HG02943 (cell line): Measurements from ENCODE around the gene DNAJC10.
"Not testable (repeated sequence)": the region's sequence is repeated elsewhere in the genome, so short reads cannot be mapped to it uniquely, and the experiment has no call there.

Experiments used
- ATAC-seq: cut with Tn5 transposase; IDR thresholded peaks from one replicate; pipeline ENCODE4 v1.9.1; 2021; ENCODE audit warnings: mild to moderate bottlenecking, low read depth, moderate library complexity; ENCODE audit not compliant: unreplicated experiment

Gene DNAJC10, protein sequence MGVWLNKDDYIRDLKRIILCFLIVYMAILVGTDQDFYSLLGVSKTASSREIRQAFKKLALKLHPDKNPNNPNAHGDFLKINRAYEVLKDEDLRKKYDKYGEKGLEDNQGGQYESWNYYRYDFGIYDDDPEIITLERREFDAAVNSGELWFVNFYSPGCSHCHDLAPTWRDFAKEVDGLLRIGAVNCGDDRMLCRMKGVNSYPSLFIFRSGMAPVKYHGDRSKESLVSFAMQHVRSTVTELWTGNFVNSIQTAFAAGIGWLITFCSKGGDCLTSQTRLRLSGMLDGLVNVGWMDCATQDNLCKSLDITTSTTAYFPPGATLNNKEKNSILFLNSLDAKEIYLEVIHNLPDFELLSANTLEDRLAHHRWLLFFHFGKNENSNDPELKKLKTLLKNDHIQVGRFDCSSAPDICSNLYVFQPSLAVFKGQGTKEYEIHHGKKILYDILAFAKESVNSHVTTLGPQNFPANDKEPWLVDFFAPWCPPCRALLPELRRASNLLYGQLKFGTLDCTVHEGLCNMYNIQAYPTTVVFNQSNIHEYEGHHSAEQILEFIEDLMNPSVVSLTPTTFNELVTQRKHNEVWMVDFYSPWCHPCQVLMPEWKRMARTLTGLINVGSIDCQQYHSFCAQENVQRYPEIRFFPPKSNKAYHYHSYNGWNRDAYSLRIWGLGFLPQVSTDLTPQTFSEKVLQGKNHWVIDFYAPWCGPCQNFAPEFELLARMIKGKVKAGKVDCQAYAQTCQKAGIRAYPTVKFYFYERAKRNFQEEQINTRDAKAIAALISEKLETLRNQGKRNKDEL

DNA sequence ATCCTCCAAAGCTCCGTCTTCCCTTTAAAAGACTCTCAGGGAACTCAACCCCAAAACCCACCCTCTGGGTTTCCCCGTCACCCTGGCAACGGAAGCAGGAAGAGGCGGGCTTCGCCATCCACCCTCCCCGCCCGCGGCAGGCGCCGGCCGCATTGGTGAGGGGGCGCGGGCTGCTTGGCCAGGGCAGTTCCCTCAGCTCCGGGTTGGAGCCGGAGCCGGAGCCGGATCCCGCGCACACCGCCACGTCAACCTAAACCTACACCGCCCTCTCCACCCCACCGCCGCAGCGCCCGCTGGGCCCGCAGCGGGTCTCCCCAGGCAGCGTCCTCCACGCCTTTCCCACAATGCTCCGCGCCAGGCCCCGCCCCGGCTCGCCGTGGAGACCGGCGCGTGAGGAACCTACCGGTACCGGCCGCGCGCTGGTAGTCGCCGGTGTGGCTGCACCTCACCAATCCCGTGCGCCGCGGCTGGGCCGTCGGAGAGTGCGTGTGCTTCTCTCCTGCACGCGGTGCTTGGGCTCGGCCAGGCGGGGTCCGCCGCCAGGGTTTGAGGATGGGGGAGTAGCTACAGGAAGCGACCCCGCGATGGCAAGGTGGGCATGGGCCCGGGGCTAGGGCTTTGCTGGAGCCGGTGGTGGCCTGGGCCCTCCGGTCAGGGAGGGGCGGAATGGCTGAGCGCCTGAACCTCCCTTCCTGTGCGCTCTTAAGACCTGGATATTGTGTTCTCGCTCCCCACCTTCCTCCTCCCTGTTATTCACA, at the start of gene DNAJC10:
Gene DNAJC10, plus strand, starts transcription at position 366 of the 758 bp plus-strand sequence. CDS start 1,830 bp downstream, outside the sequence.
- ATAC-seq, result peak; percentile 84

DNA sequence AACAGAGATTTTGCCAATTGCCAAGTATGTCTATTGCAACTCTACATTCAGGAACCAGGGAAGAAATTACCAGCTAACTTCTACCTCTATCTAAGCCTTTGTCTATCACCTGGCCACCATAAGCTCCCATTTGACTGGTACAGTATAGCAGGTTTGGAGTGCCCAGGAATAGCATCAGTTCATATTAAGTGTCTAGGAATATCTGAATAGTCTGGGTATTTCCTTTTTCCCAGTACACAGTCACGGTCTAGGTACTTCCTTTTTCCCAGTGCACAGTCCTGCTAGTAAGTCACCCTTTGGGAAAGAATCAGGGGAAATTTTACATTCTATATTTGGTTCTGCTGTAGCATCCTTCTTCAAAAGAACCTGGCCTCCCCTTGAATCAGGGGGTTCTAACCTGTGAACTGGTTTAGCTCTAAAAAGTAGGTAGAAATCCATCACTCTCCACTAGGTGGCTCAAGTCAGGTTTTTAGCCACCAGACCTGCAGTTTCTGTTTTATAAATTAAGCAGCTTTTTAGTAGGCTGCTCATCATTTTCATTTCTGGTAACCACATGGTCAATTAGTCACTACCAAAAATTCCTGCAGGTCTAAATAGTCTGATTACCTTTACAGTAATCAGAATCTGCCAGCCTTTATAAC, 49.3 kb upstream of the DNAJC10 start:
- peak; percentile 74 for ATAC-seq

DNA sequence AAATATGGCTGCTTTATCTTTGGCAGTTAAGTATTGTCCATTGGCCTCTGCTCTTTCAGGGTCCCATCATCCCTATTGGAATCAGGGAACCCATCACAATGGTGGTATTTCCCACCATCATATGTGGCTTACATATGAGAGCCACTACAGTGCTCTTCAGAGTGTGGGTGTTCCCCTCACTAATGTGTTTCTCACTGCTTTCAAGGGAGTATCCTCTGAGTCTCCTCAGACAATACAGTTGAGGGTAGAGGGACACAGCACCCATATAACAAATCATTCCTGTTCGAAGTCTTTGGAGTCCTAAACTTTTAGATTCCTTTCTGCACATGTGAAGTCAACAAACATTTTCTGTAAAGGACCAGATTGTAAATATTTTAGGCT, 48.8 kb upstream of the DNAJC10 start:
- ATAC-seq, result peak; percentile 2

DNA sequence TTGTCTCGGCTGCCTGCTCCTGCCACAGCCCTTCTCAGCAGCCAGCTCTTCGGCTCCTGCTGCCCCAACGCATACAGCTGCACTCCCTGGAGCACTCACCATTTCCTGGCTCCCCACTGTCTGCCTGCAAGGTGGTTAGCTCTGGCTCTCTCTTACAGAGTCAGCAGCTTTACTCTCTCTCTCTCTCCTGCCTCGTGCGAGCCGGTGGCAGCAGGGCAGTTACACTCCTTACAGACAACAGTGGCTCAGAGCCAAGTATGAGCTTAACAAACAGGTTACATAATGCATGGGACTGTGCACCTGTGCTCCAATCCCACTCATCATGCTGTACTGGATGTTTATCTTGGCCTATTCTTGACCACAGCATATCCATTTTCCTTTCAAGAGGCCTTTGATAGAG, 47.4 kb upstream of the DNAJC10 start:
- ATAC-seq, result no peak

DNA sequence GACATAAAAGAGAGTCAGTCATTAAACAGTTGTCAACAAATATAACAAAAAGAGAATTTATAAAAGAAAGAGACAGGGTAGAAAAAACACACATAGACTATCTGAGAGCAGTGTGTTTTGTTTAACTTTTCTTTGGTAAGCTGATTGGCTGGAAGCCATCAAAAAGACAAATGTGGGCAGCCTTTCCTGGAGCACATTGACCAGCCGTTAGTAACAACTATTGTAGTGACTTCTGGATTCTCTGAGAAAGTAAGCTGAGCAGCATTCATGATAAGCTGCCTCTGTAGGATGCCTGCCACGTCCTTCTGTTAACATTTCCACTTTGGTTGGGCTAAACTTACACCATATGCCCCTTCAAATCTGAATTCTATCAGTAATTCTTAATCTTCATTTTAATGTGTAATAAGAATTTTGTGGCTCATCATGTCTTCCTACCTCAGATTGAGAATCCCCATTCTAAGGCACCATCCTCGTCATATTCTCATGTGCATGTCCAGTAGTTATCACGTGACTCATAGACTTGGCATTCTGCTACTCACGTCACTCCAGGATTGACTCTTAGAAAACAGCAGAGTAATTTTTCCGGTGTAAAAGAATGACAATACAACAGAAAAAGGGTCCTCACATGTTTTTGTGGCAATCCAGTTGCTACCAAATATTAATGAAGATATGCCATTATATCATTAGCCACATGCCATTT, 43.4 kb upstream of the DNAJC10 start:
- no peak for ATAC-seq

DNA sequence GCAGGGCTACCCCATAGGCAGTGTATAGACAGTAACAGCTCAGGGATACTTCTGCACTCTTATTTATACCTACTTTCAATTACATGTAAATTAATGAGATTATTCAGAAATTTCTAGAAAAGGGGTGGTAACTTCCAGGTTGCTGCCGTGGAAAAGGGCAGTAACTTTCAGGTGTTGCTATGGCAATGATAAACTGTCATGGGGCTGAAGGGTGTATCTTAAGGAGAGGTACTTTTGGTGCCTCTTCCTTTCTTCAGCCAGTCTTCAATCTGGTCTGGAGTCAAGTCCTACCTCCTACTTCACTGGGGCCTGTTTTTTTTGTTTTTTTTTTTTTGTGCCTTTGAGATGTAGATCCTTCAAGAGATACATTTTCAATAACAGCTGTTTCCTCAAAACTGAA, 35.2 kb upstream of the DNAJC10 start:
- ATAC-seq, result no peak

DNA sequence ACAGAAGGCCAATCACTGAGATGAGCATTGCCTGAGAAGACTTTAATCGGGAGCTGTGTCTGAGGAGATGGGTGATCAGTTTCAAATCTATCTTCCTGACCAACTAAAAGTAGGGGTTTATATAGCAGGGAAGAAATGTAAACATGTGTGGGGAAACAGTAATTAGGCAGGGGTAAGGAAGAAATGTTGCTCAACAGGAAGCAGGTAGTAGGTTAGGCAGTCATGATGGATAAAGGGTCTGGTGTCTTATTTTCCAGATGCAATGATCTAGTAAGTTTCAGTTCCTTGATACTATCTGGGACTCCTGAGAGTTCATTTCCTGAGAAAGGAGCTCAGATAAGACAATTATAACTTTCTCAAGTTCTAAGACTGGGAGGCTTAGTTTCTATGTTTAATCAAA, 33.8 kb upstream of the DNAJC10 start:
- ATAC-seq, result no peak

DNA sequence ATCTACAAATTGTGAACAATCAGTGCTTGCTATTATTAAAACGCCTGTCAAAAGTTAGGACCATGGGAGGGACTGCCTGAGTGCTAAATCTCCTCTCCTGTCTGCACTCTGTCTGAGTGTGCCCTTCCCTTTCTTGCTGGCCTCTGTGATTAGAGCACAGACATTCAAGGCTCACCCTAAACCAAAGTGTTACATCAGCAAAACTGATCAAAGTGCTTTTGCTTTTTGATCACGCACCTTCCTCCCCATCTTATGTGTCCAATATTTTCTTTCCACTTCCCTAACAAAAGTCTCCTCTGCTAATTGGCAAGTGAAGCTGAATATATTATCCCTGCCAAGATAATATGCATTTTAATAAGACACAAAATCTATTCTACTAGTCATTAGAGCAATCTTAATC, 30.5 kb upstream of the DNAJC10 start:
- ATAC-seq, result no peak

DNA sequence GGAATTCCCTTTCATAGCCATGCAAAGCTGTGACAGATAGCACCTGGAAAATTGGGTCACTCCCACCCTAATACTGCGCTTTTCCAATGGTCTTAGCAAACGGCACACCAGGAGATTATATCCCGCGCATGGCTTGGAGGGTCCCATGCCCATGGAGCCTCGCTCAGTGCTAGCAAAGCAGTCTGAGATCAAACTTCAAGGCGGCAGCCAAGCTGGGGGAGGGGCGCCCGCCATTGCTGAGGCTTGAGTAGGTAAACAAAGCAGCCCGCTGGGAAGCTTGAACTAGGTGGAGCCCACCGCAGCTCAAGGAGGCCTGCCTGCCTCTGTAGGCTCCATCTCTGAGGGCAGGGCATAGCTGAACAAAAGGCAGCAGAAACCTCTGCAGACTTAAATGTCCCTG, 29.3 kb upstream of the DNAJC10 start:
- ATAC-seq, result not testable (repeated sequence)

DNA sequence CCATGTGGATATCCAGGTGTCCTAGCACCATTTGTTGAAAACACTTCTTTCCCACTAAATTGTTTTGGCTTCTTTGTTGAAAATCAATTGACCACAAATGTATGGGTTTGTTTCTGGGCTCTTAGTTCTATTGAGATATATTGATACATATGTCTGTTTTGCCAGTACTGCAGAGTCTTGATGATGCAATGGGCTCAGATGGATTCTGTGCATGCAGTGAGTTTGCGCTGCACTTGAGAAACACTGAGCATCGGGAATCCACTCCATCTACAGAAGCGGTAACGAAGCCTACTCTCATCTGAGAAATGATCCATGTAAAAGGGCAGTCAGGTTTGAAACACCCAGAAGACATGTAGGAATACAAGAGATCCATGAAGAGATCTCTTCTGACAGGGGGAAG, 21.9 kb upstream of the DNAJC10 start:
- ATAC-seq, result no peak

DNA sequence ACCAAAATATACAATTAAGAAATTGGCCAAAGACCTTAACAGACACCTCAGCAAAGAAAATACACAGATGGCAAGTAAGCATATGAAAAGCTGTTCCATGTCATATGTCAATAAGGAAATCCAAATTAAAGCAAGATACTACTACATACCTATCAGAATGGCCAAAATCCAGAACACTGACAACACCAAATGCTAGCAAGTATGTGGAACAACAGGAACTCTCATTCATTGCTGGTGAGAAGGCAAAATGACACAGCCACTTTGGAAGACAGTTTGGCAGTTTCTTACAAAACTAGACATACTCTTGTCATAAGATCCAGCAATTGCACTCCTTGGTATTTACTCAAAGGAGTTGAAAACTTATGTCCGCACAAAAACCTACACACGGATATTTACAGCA, 20.3 kb upstream of the DNAJC10 start:
- ATAC-seq, result no peak

DNA sequence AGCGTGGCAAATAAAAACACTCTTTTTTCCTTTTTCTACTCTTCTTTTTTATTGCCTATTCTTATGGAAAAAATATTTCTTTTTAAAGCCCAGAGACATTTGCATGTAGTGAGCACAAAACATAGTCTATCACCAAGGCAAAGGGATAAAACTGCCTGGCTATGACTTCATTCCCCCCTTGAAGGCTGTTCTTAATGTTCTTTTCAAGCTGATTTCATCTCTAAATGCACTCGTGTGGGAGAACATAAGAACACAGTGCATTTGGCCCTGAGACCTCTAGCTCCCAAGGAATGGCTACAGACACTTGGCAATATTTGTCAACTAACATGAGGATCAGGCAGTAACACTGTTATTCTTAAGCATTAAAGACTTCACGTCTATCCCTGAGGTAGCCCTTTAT, 17.4 kb upstream of the DNAJC10 start:
- ATAC-seq, result no peak

DNA sequence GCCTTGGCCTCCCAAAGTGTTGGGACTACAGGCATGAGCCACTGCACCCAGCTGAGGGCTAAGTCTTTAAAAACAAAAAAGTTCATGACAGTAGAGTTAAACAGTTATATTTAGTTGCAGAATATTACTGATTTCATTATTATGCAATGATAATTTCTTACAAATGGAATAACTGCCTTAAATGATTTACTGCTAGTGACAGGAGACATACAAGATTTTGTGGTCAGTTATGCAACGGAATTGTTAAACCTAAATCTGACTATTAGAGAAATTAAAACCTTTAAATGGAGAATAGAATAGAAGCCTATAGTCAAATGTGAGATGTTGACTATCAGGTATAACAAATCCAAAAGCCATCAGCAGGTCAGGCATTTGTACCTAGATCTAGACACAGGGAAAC, 10.3 kb upstream of the DNAJC10 start:
- ATAC-seq, result no peak

DNA sequence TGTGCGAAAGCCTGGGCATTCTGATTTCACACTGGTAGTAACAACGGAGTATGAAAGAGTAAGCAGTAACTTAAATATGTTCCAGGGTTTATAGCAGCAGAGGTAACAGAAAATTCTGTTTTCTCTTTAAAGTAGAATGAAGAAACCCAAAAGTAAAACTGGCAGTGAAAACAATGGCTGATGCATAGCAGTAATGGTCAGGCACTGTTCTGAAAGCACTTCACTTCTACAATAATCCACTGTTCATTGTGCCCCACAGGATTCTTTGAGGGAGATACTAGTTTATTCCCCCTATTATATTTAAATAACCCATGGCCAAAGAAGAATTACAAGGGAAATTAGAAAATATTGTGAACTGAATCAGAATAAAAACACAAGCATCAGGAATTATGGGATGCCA, 9.3 kb upstream of the DNAJC10 start:
- ATAC-seq, result no peak

DNA sequence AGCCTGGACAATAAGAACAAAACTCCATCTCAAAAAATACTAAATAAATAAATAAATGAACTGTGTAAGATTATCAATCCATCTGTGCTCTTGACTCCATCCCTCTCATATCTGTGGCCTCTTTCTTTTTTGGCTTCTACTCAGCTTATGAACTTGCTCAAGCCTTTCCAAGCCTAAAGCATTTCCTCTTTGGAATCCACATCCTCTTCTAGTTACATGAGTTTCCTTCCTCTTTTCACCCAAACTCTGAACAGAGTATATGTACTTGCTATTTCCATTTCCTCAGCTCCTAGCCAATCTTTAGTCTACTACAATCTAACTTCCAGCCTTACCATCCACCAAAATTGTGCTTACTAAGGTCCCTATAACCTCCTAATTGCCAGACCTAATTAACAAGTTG, 2.5 kb upstream of the DNAJC10 start:
- ATAC-seq, result no peak

DNA sequence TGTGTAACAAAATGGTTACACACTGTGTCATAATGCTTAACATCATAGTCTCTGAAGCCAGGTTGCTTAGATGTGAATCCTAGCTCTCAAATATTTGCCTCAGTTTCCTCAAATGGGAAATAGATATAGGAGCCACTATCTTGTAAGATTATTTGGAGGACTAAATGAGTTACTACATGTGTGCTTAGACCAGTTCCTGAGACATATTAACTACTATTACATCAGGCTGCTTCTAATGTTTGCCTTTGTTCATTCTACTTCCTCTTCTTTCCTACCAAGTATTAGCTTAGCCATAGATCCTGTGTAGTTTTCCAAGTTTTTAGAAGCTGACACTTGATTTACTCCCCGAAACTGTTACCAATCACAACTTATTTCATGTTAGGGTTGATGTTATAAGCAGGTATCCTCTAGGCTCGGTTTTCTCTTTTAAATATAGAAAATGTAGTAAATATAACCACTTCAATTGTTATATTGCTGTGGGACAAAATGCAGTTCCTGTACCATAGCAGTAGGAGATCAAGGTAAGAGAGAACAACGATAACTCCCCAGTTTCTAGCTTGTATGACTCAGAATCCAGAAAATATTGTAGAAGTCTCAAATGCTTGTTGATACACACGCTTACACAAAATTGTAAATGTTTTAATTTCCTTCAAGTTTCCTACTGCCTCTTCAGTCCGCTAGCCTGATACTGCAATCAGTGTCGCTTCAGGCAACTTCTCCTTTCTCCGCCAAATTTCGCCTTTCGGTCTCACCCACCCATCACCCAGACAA, 751 bp upstream of the DNAJC10 start:
- ATAC-seq, result no peak

DNA sequence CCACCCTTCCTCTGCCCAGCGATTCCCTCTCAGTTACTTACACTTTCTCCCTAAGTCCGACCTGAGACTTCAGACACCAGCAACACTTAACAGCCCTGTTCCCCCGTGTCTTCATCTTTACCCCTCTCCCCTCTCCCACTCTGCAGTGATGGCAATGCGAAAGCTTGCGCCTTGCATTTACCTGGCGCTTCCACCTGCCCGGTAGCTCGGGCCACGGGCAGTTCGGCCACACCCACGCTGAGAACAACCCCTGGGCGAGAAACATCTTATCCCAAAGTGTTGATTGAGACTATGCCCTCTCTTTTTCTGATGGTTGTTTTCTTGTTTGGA, 558 bp downstream of the DNAJC10 start:
- peak; percentile 8 for ATAC-seq

DNA sequence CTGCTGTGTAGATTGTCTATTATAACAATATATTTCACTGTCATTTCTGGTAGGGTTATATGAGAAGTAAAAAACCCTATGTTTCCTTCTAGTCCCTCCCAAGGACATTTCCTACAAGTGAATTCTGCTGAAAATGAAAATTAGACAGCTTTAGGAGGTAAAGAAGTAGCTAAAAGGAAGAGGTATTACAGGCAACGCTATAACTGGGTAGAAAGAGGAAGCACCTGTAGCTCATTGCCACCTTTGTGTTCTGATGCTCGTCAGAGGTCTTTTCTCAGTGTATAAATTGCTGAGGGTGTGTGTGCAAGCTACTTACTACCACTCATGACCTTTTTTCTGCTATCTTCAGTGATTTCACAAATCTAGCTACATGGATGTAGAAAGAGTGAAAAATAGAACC, 1.4 kb downstream of the DNAJC10 start:
- peak; percentile 29 for ATAC-seq

DNA sequence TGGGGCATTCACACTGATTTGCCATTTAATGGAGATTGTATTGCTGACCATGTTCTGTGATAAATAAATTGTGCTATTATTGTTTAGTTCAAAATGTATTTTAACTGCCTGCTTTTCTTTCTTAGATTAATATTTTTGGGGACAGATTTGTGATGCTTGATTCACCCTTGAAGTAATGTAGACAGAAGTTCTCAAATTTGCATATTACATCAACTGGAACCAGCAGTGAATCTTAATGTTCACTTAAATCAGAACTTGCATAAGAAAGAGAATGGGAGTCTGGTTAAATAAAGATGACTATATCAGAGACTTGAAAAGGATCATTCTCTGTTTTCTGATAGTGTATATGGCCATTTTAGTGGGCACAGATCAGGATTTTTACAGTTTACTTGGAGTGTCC, 1.8 kb downstream of the DNAJC10 start:
- ATAC-seq, result no peak
